DLD1 (cell line): ENCODE results near the gene ALDH1L2.

Source experiments
- in situ Hi-C: cut with HindIII; loops from 2 replicates; pipeline ENCODE4 v1.10.0; 2017; ENCODE audit warnings: low sequenced_read_pairs

Gene ALDH1L2

DNA sequence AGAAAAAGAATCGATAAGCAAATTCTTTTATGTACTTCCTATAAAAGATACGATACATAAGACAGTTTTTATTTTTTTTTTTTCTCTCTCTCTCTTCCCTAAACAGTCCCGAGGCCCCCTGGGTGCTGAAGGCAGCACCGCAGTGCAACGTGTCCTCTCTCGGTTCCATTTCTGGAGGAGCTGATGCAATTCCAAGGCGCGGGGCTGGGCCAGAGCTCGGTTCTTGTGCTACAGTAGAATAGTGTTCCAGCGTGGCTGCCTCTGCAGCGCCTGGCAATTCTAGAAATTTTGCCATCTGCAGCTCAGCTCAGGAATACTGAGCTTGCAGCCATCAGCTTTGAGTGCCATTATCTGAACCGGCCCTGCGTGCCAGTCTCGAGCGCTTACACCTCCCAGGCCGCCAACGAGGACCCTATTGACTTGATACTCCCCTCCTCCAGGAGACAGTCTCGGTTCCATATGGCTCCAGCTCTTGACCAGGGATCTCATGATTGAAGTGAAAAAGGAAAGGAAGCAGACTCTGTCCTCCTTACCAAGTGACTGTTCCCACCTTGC, 630 bp downstream of the ALDH1L2 start:
- in situ Hi-C loops = no loop called here

- in situ Hi-C loops = no loop called here
Observed at GRCh38 chr12:105083031-105083430, 1.2 kb downstream of the ALDH1L2 start.

- in situ Hi-C loops = no loop called here
Observed at GRCh38 chr12:105078712-105079570, 5.3 kb downstream of the ALDH1L2 start.

DNA sequence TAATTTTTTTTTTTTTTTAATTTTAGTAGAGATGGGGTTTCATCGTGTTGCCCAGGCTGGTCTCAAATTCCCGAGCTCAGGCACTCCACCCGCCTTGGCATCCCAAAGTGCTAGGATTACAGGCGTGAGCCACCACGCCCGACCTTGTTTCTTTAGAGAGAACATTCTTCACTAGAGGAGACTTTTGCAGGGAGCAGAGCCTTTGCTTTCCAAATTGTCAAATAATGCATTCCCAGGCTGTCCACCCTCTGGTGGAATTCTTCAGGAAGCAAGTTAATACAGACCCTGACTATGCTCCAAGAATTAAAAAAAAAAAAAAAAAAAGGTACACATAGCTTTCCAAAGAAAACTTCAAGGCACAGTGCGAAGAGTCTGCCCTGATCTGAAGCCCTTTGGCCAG, 6.8 kb downstream of the ALDH1L2 start:
- in situ Hi-C loops = no loop called here

- in situ Hi-C loops = no loop called here
Observed at GRCh38 chr12:105076913-105077312, 7.3 kb downstream of the ALDH1L2 start.

DNA sequence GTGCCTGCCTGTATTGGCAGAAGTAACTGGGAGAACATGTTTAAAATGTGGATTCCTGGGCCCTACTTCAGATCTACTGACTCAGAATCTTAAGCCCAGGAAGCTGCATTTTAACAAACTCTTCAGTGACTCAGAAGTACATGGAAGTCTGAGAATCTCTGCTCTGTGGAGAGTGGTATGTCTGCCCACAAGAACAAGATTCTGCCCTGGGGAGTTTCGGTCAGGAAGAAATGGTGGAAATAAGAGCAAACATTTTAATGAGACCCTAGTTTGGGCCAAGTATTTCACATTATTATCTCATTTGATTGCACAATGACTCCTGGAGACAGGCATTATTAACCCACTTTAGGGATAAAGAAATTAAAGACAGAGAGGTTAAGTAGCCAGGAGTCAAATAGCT, 8.2 kb downstream of the ALDH1L2 start:
- in situ Hi-C loops = no loop called here

GRCh38 chr12:105072888-105073488, 11.3 kb downstream of the ALDH1L2 start:
- in situ Hi-C loops = no loop called here

- in situ Hi-C loops = no loop called here
Observed at GRCh38 chr12:105071981-105072380, 12.3 kb downstream of the ALDH1L2 start.

DNA sequence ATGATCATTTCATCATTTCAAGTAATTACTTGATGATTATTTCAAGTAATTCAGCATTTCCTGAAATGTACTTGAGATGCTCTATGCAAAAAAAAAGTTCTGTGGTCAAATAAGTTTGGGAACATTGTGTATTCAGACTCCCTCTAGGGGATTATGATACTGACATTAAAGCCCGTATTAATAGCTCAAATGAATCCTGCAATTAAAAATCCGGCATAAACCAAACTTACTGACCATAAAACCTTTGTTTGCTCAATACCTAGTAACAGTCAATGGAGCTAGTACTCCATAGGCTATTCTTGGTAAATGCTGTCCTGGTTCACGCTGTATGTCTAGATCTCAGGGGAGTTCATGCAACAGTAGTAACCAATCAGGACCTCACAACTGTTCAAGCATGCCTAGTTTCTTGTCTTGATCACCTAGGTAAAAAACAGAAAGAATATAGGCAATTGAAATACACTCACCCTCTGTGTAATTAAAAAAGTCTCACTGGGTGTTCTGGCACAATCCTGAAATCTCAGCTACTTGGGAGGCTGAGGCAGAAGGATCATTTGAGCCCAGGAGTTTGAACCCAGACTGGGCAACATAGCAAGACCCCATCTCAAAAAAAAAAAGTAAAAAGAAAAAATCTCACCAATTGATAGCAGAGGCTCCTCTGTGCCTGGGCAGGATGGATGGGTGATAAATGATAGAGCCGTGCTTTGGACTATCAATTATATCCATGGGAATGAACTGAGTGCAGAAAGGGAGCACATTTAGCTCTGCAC, 14.1 kb downstream of the ALDH1L2 start:
- in situ Hi-C loops = no loop called here

GRCh38 chr12:105067511-105068031, 16.7 kb downstream of the ALDH1L2 start:
- in situ Hi-C loops = no loop called here

GRCh38 chr12:105064564-105065178, 19.6 kb downstream of the ALDH1L2 start:
- in situ Hi-C loops = no loop called here

GRCh38 chr12:105060715-105061378, 23.4 kb downstream of the ALDH1L2 start:
- in situ Hi-C loops = no loop called here

GRCh38 chr12:105057174-105057573, 27.1 kb downstream of the ALDH1L2 start:
- in situ Hi-C loops = no loop called here

DNA sequence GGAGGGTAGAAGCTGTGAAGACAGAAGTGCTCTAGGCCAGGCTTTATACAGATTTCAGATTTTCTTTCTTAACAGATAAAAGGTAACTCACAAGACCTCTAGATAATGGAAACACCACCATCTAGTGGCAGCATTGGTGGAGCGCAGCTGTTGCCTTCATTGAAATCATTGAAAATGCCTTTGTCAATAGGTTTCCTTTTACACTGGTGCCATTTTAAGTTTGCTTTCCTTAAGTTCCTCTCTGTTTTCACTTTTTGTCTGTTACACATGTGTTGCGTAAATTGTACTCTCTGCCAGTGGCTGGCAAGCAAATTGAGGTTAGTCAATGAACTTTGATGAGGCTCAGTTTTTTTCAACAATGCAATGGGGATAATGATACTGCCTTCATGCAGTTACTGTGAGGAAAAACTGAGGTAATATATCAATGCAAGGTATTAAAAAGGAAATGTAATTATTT, 31.1 kb downstream of the ALDH1L2 start:
- in situ Hi-C loops = no loop called here

GRCh38 chr12:105051981-105052380, 32.3 kb downstream of the ALDH1L2 start:
- in situ Hi-C loops = no loop called here

DNA sequence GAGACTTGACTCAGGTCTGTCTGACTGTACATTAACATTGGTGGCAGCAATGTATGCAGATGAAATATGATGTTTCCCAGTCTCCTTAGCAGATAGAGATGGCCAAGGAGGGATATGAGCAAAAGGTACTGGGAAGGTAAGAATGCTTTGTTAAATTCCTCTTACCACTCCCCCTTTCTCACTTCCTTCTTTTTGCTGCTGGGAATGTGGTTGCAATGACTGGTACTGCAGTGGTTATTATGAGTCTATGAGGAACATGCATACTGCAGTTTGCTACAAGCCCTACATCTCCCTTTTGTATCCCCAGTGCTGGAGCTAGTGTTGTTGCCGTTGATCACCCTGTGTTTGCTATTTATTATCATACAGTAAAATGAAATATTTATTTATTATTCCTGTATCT, 35.9 kb downstream of the ALDH1L2 start:
- in situ Hi-C loops = no loop called here

DNA sequence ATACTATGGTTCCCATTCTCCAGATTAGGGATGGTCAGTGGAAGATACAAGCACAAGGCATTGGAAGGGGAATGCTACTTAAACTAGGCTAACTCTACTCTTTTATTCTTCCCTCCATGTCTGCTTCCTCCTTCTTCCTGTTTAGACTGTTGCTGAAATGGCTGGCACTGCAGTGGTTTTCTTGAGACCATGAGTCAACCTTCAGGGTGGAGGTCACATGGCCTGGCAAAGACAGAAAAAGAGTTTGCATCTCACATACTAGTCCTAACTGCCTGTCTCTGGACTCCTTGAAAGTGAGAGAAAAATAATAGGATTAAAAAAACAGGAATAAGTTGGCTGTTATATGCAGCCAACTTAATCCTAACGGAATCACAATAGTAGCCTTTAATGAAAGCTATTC, 37.0 kb downstream of the ALDH1L2 start:
- in situ Hi-C loops = no loop called here

DNA sequence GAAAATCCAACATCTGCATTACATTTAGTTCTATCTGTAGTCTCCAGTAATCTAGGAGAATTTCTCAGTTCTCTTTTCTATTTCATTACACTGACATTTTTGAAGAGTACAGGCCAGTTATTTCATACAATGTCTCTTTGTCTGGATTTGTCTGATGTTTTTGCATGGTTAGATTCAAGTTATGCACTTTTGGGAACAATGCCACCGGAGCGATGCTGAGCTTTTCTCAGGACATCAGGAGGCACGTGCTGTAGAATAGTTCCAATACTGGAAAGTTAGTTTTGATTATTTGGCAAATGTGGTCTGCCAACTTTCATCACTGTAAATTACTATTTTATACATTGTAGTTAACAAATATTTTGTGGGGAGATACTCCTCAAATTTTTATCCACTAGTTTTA, 43.1 kb downstream of the ALDH1L2 start:
- in situ Hi-C loops = no loop called here

DNA sequence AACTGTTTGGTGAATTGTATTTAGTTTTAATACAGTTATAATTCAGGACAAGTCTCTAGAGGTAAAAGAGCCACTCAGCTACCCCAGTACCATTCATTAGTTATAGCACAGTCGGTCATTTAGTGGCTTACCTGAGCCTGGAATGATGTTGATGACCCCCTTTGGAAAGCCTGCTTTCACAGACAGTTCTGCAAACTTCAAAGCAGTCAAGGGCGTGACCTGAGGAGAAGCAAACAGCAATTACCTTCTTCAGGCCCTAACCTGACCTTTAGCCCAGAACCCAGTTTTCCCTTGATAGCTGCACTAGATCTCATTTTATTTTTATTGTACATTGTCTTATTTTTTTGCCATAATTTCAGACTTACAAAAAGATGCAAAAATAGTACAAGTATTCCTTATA, 43.8 kb downstream of the ALDH1L2 start:
- in situ Hi-C loops = no loop called here
